Activated naive CD4-positive, alpha-beta T cell treated with anti-CD3 and anti-CD28 coated beads, Interleukin-2, amount 50 U/mL, for 24 hours (primary cell): ENCODE measurements around the gene SLC24A3.

ENCODE experiments used
- H3K27ac Mint-ChIP-seq: one replicate; pipeline ENCODE4 v1.8.0; 2021; ENCODE audit warnings: mild to moderate bottlenecking, mixed read lengths
- H3K27me3 Mint-ChIP-seq: one replicate; pipeline ENCODE4 v1.8.0; 2021; ENCODE audit warnings: mixed read lengths
- H3K36me3 Mint-ChIP-seq: one replicate; pipeline ENCODE4 v1.8.0; 2021; ENCODE audit warnings: mixed read lengths
- H3K4me1 Mint-ChIP-seq: one replicate; pipeline ENCODE4 v1.8.0; 2021; ENCODE audit warnings: mixed read lengths
- H3K4me3 Mint-ChIP-seq: one replicate; pipeline ENCODE4 v1.8.0; 2021; ENCODE audit warnings: mild to moderate bottlenecking, mixed read lengths
- H3K9me3 Mint-ChIP-seq: one replicate; pipeline ENCODE4 v1.8.0; 2021; ENCODE audit warnings: mixed read lengths

SLC24A3 gene

GRCh38 chr20:19528286-19529030 is 316.0 kb downstream of the SLC24A3 start:
- no peaks in the 10 kb centered on the region for H3K4me1 Mint-ChIP-seq
- H3K9me3 Mint-ChIP-seq, result no peaks in the 10 kb centered on the region
- no peaks in the 10 kb centered on the region for H3K36me3 Mint-ChIP-seq
- H3K27me3 Mint-ChIP-seq, result no peaks in the 10 kb centered on the region
- H3K27ac Mint-ChIP-seq, result no peak overlapping the region
- no peak overlapping the region for H3K4me3 Mint-ChIP-seq

GRCh38 chr20:19530006-19530405 is 317.6 kb downstream of the SLC24A3 start:
- Mint-ChIP-seq H3K4me3 (no peak overlapping the region), H3K9me3 (no peaks in the 10 kb centered on the region), H3K27me3 (no peaks in the 10 kb centered on the region), H3K36me3 (no peaks in the 10 kb centered on the region), H3K4me1 (no peaks in the 10 kb centered on the region), H3K27ac (no peak overlapping the region)

- H3K4me1 Mint-ChIP-seq, result no peaks in the 10 kb centered on the region
- H3K4me3 Mint-ChIP-seq, result no peak overlapping the region
- no peaks in the 10 kb centered on the region for H3K36me3 Mint-ChIP-seq
- no peaks in the 10 kb centered on the region for H3K27me3 Mint-ChIP-seq
- no peak overlapping the region for H3K27ac Mint-ChIP-seq
- no peaks in the 10 kb centered on the region for H3K9me3 Mint-ChIP-seq
These were observed 319.0 kb downstream of the SLC24A3 start for GRCh38 chr20:19531446-19531845.

GRCh38 chr20:19538556-19538955 is 326.1 kb downstream of the SLC24A3 start:
- H3K27me3 Mint-ChIP-seq, result no peaks in the 10 kb centered on the region
- H3K36me3 Mint-ChIP-seq, result no peaks in the 10 kb centered on the region
- no peak overlapping the region for H3K27ac Mint-ChIP-seq
- no peak overlapping the region for H3K4me3 Mint-ChIP-seq
- peaks cover 21% of the 10 kb centered on the region for H3K4me1 Mint-ChIP-seq
- H3K9me3 Mint-ChIP-seq, result no peaks in the 10 kb centered on the region

GRCh38 chr20:19539191-19539590 is 326.7 kb downstream of the SLC24A3 start:
- Mint-ChIP-seq H3K27ac (no peak overlapping the region), H3K27me3 (no peaks in the 10 kb centered on the region), H3K36me3 (no peaks in the 10 kb centered on the region), H3K9me3 (no peaks in the 10 kb centered on the region), H3K4me1 (peaks cover 21% of the 10 kb centered on the region), H3K4me3 (no peak overlapping the region)

- Mint-ChIP-seq H3K27me3 (no peaks in the 10 kb centered on the region), H3K4me3 (no peak overlapping the region), H3K9me3 (no peaks in the 10 kb centered on the region), H3K4me1 (peaks cover 21% of the 10 kb centered on the region), H3K27ac (no peak overlapping the region), H3K36me3 (no peaks in the 10 kb centered on the region)
These were observed 327.9 kb downstream of the SLC24A3 start for GRCh38 chr20:19540392-19540791.

DNA sequence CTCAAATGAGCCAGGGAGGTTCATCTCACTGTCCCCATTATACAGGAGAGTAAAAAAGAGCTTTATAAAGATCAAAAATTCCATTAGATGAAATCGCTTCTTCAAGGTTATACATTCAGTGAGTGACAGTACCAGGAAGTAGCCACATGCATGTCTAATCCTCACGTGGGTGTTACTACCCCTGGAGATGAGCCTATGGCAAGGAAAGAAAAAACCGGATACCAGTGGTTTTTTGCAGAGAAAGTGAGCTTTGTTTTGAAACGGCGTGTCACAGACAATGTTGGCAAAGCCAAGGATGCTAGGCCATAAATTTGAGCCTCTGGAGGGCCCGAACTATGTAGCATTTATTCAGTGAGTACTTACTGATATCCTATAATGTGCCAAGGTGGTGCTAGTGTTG is 330.7 kb downstream of the SLC24A3 start:
- H3K27me3 Mint-ChIP-seq, result no peaks in the 10 kb centered on the region
- no peak overlapping the region for H3K4me3 Mint-ChIP-seq
- no peaks in the 10 kb centered on the region for H3K9me3 Mint-ChIP-seq
- no peak overlapping the region for H3K27ac Mint-ChIP-seq
- H3K4me1 Mint-ChIP-seq, result peaks cover 21% of the 10 kb centered on the region
- H3K36me3 Mint-ChIP-seq, result no peaks in the 10 kb centered on the region

GRCh38 chr20:19544684-19545083 is 332.2 kb downstream of the SLC24A3 start:
- Mint-ChIP-seq H3K27ac (no peak overlapping the region), H3K9me3 (no peaks in the 10 kb centered on the region), H3K4me1 (peaks cover 21% of the 10 kb centered on the region), H3K4me3 (no peak overlapping the region), H3K36me3 (no peaks in the 10 kb centered on the region), H3K27me3 (no peaks in the 10 kb centered on the region)

GRCh38 chr20:19546648-19547047 is 334.2 kb downstream of the SLC24A3 start:
- no peaks in the 10 kb centered on the region for H3K36me3 Mint-ChIP-seq
- no peaks in the 10 kb centered on the region for H3K27me3 Mint-ChIP-seq

DNA sequence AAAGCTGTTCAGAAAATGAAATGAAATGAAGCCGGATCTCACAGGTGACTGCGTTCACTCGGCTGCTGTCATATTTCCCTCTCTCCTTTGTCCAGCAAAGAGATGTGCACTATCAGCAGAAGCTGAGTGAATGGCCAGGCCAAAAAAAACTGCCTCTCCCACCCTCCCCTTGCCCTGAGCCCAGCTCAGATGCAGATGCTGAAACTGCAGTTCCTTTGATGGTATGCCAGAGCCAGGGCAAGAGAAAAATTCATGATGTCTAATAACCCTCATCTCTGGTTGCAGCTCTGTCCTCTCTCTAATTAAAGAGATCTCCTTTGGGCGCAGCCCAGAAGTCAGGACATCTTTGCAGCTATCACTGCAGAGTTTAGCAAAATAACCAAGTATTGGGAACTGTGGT is 335.1 kb downstream of the SLC24A3 start:
- Mint-ChIP-seq H3K27me3 (no peaks in the 10 kb centered on the region), H3K4me3 (no peak overlapping the region), H3K9me3 (no peaks in the 10 kb centered on the region), H3K4me1 (peaks cover 7% of the 10 kb centered on the region), H3K36me3 (no peaks in the 10 kb centered on the region), H3K27ac (no peak overlapping the region)

More at GRCh38 chr20:19546648-19547047, 334.2 kb downstream of the SLC24A3 start:
- Mint-ChIP-seq H3K4me1 (peaks cover 9% of the 10 kb centered on the region), H3K9me3 (no peaks in the 10 kb centered on the region), H3K27ac (no peak overlapping the region), H3K4me3 (no peak overlapping the region)

DNA sequence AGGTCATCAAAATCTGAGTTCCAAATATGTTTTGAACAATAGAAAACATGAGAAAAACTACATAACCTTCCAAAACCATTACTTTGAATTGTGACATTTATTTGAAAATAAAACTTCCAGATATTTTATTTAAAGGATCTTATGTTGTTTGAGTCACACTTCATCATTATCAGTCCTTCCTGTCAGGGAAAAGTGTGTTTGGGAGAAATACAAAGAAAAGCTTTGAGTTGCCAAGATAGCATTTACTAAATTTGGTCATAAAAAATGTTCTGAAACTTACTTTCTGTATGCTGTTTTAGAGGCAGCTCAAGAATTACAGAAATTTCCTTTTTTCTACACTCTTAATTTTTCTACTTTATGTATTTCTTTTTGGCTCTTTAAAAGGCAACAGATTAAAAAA is 337.5 kb downstream of the SLC24A3 start:
- H3K4me1 Mint-ChIP-seq, result no peaks in the 10 kb centered on the region
- no peak overlapping the region for H3K27ac Mint-ChIP-seq
- no peaks in the 10 kb centered on the region for H3K27me3 Mint-ChIP-seq
- H3K4me3 Mint-ChIP-seq, result no peak overlapping the region
- no peaks in the 10 kb centered on the region for H3K36me3 Mint-ChIP-seq
- H3K9me3 Mint-ChIP-seq, result no peaks in the 10 kb centered on the region

DNA sequence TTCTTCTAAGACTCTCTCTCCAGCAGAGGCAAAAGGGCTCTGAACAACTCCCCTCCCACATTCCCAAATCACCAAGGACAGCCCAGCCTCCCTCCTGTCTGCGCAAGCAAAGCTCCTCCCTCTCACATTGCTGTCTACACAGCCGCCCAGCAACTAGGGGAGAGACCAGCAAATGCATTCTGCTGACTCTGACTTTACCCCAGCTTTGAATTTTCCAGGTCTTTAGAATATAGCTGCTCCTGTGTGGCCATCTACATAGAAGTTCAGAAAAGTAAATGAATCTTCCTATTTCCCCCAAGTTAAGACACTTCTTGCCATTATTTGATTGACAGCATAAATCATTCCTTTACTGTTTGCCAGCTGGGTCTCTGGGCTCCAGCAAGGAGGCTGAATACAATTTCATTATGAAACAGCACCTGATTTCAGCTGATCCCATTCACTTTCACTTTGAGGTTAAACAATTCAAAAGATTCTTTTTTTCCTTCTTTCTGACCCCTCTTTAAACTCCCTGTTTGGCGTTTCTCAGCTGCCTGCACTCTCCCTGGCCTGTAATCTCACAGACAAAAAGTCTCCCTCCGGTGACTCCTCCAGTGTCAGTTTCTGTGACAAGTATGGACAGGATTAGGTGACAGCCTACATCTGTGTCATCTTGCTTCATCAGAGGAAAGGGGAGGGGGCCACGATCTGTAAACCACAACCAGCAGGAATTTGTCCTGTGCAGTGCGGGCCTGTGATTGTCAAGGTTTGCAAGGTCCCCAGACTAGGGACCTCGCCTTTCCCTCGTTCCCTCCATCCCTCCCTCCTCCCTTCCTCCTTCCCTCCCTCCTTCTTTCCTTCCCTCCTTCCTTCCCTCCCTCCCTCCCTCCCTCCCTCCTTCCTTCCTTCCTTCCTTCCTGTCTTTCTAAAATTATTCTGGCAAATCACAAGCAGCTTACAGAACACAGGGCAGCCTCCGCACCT is 340.1 kb downstream of the SLC24A3 start:
- Mint-ChIP-seq H3K27me3 (no peaks in the 10 kb centered on the region), H3K4me3 (no peak overlapping the region), H3K4me1 (no peaks in the 10 kb centered on the region), H3K9me3 (no peaks in the 10 kb centered on the region), H3K27ac (no peak overlapping the region), H3K36me3 (no peaks in the 10 kb centered on the region)

- Mint-ChIP-seq H3K27ac (no peak overlapping the region), H3K9me3 (no peaks in the 10 kb centered on the region), H3K4me1 (no peaks in the 10 kb centered on the region), H3K36me3 (no peaks in the 10 kb centered on the region), H3K4me3 (no peak overlapping the region), H3K27me3 (no peaks in the 10 kb centered on the region)
These were observed 342.2 kb downstream of the SLC24A3 start for GRCh38 chr20:19554666-19555065.

- Mint-ChIP-seq H3K27me3 (peaks cover 2% of the 10 kb centered on the region), H3K9me3 (no peaks in the 10 kb centered on the region), H3K4me3 (no peak overlapping the region), H3K36me3 (no peaks in the 10 kb centered on the region), H3K4me1 (no peaks in the 10 kb centered on the region), H3K27ac (no peak overlapping the region)
These were observed 343.3 kb downstream of the SLC24A3 start for GRCh38 chr20:19555726-19556125.

GRCh38 chr20:19557291-19557690 is 344.8 kb downstream of the SLC24A3 start:
- no peaks in the 10 kb centered on the region for H3K9me3 Mint-ChIP-seq
- H3K4me1 Mint-ChIP-seq, result no peaks in the 10 kb centered on the region
- H3K27me3 Mint-ChIP-seq, result peaks cover 4% of the 10 kb centered on the region
- H3K4me3 Mint-ChIP-seq, result no peak overlapping the region
- H3K36me3 Mint-ChIP-seq, result no peaks in the 10 kb centered on the region
- no peak overlapping the region for H3K27ac Mint-ChIP-seq

DNA sequence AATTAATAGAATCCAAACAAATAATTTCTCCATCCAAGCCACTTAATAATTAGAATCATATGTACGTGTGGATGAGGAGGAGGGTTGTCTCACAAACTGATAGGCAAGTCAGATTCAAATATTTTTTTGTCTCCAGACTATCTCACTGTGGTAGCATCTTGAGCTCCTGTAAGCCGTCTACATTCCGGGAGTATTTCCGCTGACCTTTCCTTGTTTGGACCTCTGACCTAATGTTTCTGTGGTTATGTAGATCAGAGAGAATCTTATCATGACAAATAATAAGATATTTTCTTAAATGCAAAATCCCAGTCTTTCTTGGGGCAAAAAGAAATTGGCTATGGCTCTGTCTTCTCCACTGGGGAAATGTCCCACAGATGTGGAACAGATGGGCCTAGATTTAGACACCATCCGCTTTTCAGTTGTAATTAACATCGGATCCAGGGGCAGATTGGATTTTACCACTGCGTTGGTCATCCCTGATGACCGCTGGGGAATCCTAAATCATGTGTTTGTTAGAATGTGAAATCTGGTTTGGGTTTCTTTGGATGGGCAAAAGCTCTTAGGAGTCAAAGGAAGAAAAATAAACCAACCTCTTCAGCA is 348.5 kb downstream of the SLC24A3 start:
- no peak overlapping the region for H3K4me3 Mint-ChIP-seq
- H3K4me1 Mint-ChIP-seq, result no peaks in the 10 kb centered on the region
- H3K27me3 Mint-ChIP-seq, result peaks cover 4% of the 10 kb centered on the region
- no peaks in the 10 kb centered on the region for H3K36me3 Mint-ChIP-seq
- no peaks in the 10 kb centered on the region for H3K9me3 Mint-ChIP-seq
- H3K27ac Mint-ChIP-seq, result no peak overlapping the region
